Skeletal muscle tissue (tissue), 4 donors: ENCODE measurements around the gene SCAF4. TPM values are rescaled to one million over a fixed set of nuclear protein-coding genes. Genes with fewer than 3 reads are reported as not detected.
A peak's percentile ranks its signal among the peaks of the same experiment; 100 is the strongest.

ENCODE experiments used
- H3K27ac ChIP-seq: one replicate; pipeline ENCODE4 v1.7.0; 2013; ENCODE audit warnings: mild to moderate bottlenecking, low read depth, low read length, inconsistent platforms
- H3K27me3 ChIP-seq, 3 donors: one replicate each; pipeline ENCODE4 v1.7.0; 2013; ENCODE audit warnings: low read length in 3 of 3; ENCODE audit not compliant: control insufficient read depth in 3 of 3, insufficient read depth in 3 of 3
- H3K36me3 ChIP-seq, 3 donors: one replicate each; pipeline ENCODE4 v1.7.0; 2013; ENCODE audit warnings: low read length in 3 of 3; ENCODE audit not compliant: control insufficient read depth in 3 of 3, insufficient read depth in 3 of 3
- H3K4me1 ChIP-seq, 3 donors: one replicate each; pipeline ENCODE4 v1.7.0; 2013; ENCODE audit warnings: low read length in 3 of 3, mild to moderate bottlenecking in 3 of 3; ENCODE audit not compliant: control insufficient read depth in 3 of 3, insufficient read depth in 3 of 3
- H3K4me3 ChIP-seq, 3 donors: one replicate each; pipeline ENCODE4 v1.7.0; 2013; ENCODE audit warnings: low read length in 3 of 3
- H3K9ac ChIP-seq, 3 donors: one replicate each; pipeline ENCODE4 v1.7.0; 2013; ENCODE audit warnings: low read length in 3 of 3, mild to moderate bottlenecking in 3 of 3, moderate library complexity in 2 of 3, low read depth in 1 of 3
- H3K9me3 ChIP-seq, 3 donors: one replicate each; pipeline ENCODE4 v1.7.0; 2013; ENCODE audit warnings: low read length in 3 of 3; ENCODE audit not compliant: control insufficient read depth in 3 of 3
- total RNA-seq: library from RNA; depleted of rRNA; stranded (reverse); fragments of >200 nt; gene quantifications from one replicate; pipeline ENCODE4 v1.2.3, GENCODE V29; 2014
- donor health status: Osteomylitis.

Gene SCAF4
- total RNA-seq, 1 donor from 2014 or later = 8.4 TPM

DNA sequence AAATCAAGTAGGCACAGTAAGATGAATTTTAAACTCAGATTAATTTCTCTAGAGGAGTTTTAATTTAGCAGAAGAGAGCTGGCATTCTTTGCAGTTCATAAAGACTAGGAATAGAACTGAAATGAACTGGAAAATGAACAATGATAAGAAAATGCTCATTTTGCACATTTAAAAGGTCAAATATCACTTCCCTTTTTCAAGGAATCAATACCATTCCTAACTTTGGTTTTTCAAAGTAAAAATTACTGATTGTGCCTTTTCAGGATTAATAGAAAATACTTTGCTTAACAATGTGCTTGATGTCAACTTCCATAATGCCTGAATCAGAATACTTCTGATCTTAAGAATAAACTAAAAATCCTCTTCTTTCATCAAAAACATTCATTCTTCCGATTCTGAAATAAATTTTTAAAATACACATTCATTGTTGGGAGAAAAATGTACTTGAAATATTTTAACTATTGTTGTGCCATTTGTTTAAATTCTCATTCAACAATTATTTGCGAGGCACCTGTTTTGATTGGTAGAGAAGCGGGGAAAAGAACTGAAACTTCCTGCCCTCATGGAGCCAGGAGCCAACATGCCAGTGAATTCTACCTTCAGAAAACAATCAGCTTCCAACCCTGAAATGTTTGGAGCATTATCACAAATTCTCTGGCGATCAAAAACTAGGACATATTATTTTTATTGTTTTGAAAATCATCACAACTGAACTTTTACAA is 2.1 kb downstream of the SCAF4 start:
- Histone ChIP-seq H3K36me3 (no peaks in the 10 kb centered on the region), H3K27ac (no peak overlapping the region), H3K27me3 (no peaks in the 10 kb centered on the region), H3K9me3 (no peaks in the 10 kb centered on the region), H3K9ac (peak overlapping the region in 2 of 3 donors; percentile 90 to 93), H3K4me1 (peaks cover 25 to 43% (median 36%) of the 10 kb centered on the region in 3 donors), H3K4me3 (peak overlapping the region; percentile 80 to 88 (median 82))

- Histone ChIP-seq H3K9ac (no peak overlapping the region), H3K27ac (no peak overlapping the region), H3K4me1 (peaks cover 25 to 48% (median 36%) of the 10 kb centered on the region in 3 donors), H3K4me3 (no peak overlapping the region), H3K27me3 (no peaks in the 10 kb centered on the region), H3K9me3 (no peaks in the 10 kb centered on the region), H3K36me3 (no peaks in the 10 kb centered on the region)
These were observed 3.0 kb downstream of the SCAF4 start for GRCh38 chr21:31728952-31729351.

GRCh38 chr21:31728191-31728590 is 3.7 kb downstream of the SCAF4 start:
- Histone ChIP-seq H3K9me3 (no peaks in the 10 kb centered on the region), H3K27ac (no peak overlapping the region), H3K4me1 (peaks cover 24 to 42% (median 35%) of the 10 kb centered on the region in 3 donors), H3K9ac (no peak overlapping the region), H3K27me3 (no peaks in the 10 kb centered on the region), H3K4me3 (no peak overlapping the region), H3K36me3 (no peaks in the 10 kb centered on the region)

GRCh38 chr21:31727181-31727580 is 4.7 kb downstream of the SCAF4 start:
- Histone ChIP-seq H3K4me1 (peaks cover 14 to 32% (median 26%) of the 10 kb centered on the region in 3 donors), H3K4me3 (no peak overlapping the region), H3K9ac (no peak overlapping the region), H3K27ac (no peak overlapping the region), H3K27me3 (no peaks in the 10 kb centered on the region), H3K9me3 (no peaks in the 10 kb centered on the region), H3K36me3 (no peaks in the 10 kb centered on the region)

DNA sequence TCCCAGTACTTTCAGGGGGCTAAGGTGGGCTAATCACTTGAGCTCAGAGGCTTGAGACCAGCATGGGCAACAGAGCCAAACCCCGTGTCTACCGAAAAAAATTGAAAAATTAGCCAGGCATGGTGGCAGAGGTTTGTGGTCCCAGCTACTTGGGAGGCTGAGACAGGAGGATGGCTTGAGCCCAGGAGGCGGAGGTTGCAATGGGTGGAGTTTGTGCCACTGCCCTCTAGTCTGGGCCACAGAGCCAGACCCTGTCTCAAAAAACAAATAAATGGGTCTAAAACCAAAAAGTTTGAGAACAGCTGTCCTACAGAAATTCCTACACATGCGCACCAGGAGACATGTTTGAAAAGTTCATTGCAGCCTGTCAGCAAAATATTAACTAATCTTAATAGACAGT is 5.5 kb downstream of the SCAF4 start:
- Histone ChIP-seq H3K27ac (no peak overlapping the region), H3K4me3 (no peak overlapping the region), H3K9me3 (no peaks in the 10 kb centered on the region), H3K36me3 (no peaks in the 10 kb centered on the region), H3K4me1 (peaks cover 14 to 31% (median 26%) of the 10 kb centered on the region in 3 donors), H3K27me3 (no peaks in the 10 kb centered on the region), H3K9ac (no peak overlapping the region)

DNA sequence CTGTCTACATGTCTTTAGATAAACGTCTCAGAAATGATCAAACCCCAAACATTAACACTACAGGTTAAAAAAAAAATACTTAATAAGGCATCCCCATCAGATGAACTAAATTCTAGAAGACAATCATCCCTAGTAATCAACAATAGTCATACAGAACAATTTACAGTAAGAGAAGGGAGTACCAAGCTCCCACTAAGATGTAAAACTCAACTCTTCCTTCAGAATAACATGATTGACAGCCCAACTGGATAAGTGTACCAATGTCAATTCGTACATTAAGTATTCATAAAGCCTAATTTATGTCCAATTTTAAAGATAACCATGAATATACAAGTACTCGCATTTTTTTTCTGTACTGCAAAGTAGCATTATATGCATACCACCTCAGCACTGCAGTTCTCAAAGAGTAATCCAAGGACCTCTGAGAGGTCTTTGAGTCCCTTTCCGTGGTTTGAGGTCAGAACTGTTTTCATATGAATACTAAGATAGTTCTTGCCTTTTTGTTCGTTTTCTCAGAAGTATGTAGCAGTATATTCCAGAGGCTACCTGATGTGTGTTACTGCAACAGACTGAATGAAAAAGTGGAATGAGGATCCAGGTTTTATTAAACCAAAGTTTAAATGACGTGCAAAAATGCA is 6.6 kb downstream of the SCAF4 start:
- H3K36me3 ChIP-seq = no peaks in the 10 kb centered on the region
- H3K4me1 ChIP-seq = peaks cover 14 to 25% (median 21%) of the 10 kb centered on the region in 3 donors

DNA sequence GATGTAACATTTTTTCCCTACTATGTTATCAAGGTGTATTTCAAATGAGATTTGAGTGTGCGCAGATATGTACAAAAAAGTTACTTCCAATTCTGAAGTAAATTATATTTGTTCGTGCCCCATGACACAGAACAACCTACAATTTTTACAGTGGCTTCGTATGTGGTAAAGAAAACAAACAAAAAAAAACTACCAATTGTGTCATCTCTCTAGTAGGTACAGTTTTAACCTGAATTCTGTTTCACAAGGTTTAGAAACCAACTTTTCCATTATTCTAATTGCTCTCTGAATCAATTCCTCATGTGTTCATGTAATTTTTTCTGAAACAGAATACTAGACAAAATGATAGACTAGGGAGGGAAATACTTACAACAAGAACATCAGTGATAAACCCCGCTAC is 7.4 kb downstream of the SCAF4 start:
- H3K4me3 ChIP-seq = no peak overlapping the region
- H3K9me3 ChIP-seq = no peaks in the 10 kb centered on the region
- H3K4me1 ChIP-seq = peaks cover 10 to 17% (median 13%) of the 10 kb centered on the region in 3 donors
- no peaks in the 10 kb centered on the region for H3K27me3 ChIP-seq
- no peaks in the 10 kb centered on the region for H3K36me3 ChIP-seq
- no peak overlapping the region for H3K27ac ChIP-seq
- H3K9ac ChIP-seq = no peak overlapping the region

More for the DNA sequence above, 6.6 kb downstream of the SCAF4 start:
- no peak overlapping the region for H3K9ac ChIP-seq
- no peak overlapping the region for H3K27ac ChIP-seq
- no peak overlapping the region for H3K4me3 ChIP-seq
- H3K27me3 ChIP-seq = no peaks in the 10 kb centered on the region
- no peaks in the 10 kb centered on the region for H3K9me3 ChIP-seq

DNA sequence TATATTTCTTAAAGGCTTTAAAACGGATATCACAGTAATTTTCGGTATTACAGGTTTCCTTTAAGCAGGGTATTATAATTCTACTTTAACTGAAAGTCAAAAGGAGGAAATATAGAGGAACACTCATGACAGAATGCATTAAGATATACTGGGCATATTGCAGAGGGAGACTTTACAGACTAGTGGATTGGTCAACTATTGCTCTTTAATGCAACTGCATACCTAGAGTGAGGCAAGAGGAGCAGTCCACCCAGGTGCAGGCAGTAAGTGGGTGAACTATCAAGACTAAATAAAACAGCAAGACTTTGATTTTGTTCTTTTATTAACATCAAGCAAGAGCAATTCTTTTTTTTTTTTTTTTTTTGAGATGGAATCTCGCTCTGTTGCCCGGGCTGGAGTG is 10.5 kb downstream of the SCAF4 start:
- peaks cover 3 to 6% (median 5%) of the 10 kb centered on the region in 3 donors for H3K4me1 ChIP-seq
- H3K27ac ChIP-seq = no peak overlapping the region
- H3K9ac ChIP-seq = no peak overlapping the region
- H3K36me3 ChIP-seq = no peaks in the 10 kb centered on the region
- no peak overlapping the region for H3K4me3 ChIP-seq
- H3K27me3 ChIP-seq = no peaks in the 10 kb centered on the region
- no peaks in the 10 kb centered on the region for H3K9me3 ChIP-seq

- Histone ChIP-seq H3K27me3 (no peaks in the 10 kb centered on the region), H3K27ac (no peak overlapping the region), H3K9me3 (no peaks in the 10 kb centered on the region), H3K9ac (no peak overlapping the region), H3K36me3 (no peaks in the 10 kb centered on the region), H3K4me3 (no peak overlapping the region), H3K4me1 (peaks cover 3 to 6% (median 5%) of the 10 kb centered on the region in 3 donors)
These were observed 11.2 kb downstream of the SCAF4 start for GRCh38 chr21:31720739-31721138.

DNA sequence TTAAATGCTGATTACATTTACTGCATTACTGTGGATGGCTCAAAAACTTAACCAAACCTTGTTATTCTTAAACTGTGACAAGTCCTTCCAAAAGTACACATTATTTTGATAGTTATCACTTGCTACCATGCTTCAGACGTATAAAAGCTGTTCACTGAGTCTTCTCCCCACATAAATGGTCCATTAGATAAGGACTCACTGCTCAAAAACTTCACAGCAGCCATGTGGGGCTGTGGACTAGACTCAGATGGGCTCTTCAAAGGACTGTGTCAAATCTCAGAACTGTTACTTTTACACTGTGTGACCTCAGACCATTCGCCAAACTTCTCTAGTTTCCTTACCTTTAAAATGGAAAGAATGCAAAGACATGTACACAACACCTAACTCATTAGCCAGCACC is 11.6 kb downstream of the SCAF4 start:
- Histone ChIP-seq H3K36me3 (no peaks in the 10 kb centered on the region), H3K4me1 (peaks cover 3 to 5% (median 4%) of the 10 kb centered on the region in 3 donors), H3K4me3 (no peak overlapping the region), H3K27ac (no peak overlapping the region), H3K9me3 (no peaks in the 10 kb centered on the region), H3K27me3 (no peaks in the 10 kb centered on the region), H3K9ac (no peak overlapping the region)
